HG03432 (cell line): ENCODE results near the gene GH1.
"Not testable (repeated sequence)": the region's sequence is repeated elsewhere in the genome, so short reads cannot be mapped to it uniquely, and the experiment has no call there.

Experiments used
- ATAC-seq: cut with Tn5 transposase; IDR thresholded peaks from one replicate; pipeline ENCODE4 v1.9.1; 2021; ENCODE audit warnings: mild to moderate bottlenecking, moderate library complexity; ENCODE audit not compliant: unreplicated experiment

Gene GH1

DNA sequence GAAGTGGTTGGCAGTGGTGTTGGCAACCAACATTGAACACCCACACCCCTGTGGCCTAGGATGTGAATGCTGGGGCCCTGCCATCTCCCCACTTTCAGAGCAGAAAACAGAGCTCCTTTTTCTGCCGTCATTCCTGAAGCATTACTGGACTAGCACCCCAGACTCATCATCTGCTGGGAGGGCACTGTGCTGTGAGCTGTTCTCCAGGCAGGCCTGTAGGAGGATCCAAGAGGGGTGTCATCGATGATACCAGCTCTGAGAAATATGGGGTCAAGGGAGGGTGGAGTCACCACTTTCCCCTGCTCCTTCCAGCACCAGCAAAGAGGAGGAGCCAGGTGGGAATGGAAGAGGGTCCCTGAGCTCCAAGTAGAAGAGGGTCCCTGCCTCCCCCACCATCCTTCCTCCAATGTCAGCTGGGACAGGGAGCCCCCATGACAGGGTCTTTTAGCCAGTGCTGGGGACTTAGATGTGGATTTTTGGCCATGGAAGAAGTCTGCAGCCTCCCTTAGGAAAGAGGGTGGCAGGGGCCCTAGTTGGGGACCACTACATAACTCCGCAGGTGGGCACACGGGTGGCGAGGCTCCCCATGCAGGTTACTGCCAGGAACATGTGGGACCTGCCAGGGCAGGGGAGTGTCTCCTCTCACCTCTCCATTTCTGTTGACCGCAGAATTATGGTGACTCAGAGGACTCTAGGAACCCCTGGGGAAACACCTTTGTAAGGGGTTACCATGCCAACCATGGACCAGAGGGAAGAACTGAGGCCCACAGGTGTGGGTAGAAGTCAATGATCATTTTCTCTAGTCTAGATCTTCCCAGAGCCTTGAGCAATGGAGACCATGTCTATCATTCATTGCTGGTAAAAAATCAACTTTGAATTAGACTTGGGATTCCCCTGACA is 19.5 kb downstream of the GH1 start:
- ATAC-seq: not testable (repeated sequence)

GRCh38 chr17:63896524-63897354 is 21.9 kb downstream of the GH1 start, which contains the start of gene CSH1:
CSH1 (minus strand) TSS chr17:63896574; CDS start chr17:63896511, 63 bp downstream.
- ATAC-seq: not testable (repeated sequence)

- not testable (repeated sequence) for ATAC-seq
Measured at GRCh38 chr17:63894821-63895220, 23.8 kb downstream of the GH1 start.

- ATAC-seq: not testable (repeated sequence)
Measured at GRCh38 chr17:63894021-63894420, 24.6 kb downstream of the GH1 start.

- not testable (repeated sequence) for ATAC-seq
Measured at GRCh38 chr17:63892316-63893037, 26.2 kb downstream of the GH1 start.

DNA sequence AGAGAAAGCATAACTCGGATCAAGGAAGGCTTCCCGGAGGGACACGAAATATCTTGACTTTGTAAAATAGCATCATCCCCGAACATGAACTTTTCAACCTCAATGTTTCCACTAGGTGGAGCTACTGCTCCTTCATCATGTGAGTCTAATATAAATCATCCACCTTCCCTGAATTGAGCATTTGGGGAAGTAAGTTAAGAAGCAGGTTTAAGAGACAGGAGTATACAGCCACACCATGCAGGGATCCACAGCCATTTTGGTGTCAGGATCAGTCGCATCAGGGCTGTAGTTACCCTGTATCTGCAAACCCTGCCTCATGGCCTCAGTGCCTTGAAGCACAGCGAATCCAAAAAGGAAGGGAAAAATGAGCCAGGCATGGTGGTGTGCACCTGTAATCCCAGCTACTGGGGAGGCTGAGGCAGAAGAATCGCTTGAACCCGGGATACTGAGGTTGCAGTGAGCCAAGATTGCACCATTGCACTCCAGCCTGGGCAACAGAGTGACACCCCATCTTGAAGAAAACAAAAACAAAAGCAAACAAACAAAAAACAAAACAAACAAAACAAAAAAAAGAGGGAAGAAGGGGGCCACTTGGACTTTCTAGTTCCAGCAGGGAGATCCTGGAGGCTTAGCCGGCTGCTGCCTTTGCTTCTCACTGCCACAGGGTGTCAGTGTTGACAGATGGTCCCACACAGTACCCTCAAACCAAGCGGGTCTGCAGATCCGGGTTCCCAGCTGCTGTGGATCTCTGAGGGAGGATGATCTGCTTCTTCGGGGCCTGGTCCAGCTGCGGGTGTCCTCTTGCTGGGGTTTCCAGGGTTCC is 29.4 kb downstream of the GH1 start:
- not testable (repeated sequence) for ATAC-seq

- not testable (repeated sequence) for ATAC-seq
Measured at GRCh38 chr17:63885119-63885518, 33.5 kb downstream of the GH1 start.

- not testable (repeated sequence) for ATAC-seq
Measured at GRCh38 chr17:63882626-63883126, 36.0 kb downstream of the GH1 start.

GRCh38 chr17:63881935-63882601 is 36.6 kb downstream of the GH1 start, which contains the start of gene GH2:
GH2 (minus strand) TSS chr17:63881944; CDS start chr17:63881801, 143 bp downstream.
- no peak for ATAC-seq

GRCh38 chr17:63881337-63881736 is 37.3 kb downstream of the GH1 start:
- ATAC-seq: not testable (repeated sequence)

- ATAC-seq: no peak
Measured at GRCh38 chr17:63880706-63881105, 37.9 kb downstream of the GH1 start.

DNA sequence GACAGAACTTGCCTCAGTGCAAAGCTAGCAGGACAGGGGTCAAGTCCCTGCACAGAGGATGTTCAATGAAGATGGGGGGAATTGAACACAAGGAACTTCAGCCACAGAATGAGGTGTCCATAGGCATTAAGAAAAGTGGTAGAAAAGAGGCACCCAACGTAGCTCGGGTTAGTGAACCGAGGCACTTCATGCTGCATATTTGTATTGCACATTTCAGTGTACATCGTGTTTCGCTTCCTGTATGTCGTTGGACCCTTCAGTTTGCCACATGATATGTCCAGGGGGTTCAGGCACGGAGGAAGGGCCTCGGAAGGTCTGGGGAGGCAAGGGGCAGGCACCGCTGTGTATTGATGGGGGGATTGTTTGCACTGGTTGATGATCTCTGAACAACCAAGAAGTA is 40.2 kb downstream of the GH1 start:
- ATAC-seq: not testable (repeated sequence)

DNA sequence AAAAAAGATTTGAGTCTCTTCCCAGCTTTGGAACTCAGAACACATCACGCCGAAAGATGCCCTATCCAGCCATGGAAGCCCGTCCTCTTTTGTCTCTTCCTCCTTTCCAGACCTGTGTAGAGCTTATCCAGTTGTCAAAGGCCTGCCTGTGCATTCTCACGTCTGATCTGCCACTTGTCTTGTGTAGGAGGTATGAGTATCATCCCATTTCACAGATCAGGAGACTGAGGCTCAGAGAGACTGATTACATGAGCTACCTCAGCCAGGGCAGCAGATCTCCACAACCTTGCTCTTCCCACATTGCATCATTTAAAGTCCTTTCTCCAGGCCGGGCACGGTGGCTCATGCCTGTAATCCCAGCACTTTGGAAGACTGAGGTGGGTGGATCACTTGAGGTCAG is 43.9 kb downstream of the GH1 start:
- not testable (repeated sequence) for ATAC-seq

GRCh38 chr17:63874061-63874626 is 44.5 kb downstream of the GH1 start:
- not testable (repeated sequence) for ATAC-seq

DNA sequence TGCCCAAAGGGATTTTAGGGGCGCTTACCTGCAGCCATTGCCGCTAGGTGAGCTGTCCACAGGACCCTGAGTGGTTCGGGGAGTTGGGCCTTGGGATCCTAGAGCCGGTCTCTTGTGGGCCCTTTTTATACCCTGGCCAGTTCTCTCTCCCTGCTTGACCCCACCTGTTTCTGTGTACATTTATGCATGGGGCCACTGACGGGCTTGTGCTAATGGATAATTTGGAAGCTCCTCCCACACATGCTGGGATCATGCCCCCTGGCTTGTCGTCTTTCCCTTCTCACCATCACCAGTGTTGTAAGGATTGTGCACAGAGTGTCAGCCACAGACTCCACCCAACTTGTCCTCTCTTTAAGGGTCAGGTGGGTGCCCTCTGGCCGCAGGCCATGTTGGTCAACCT is 45.1 kb downstream of the GH1 start, which contains the start of gene CSH2:
CSH2 (minus strand) TSS at position 101 of the 400 bp plus-strand sequence; CDS start at position 38, 63 bp downstream.
- ATAC-seq: not testable (repeated sequence)

GRCh38 chr17:63871646-63872365 is 46.8 kb downstream of the GH1 start:
- ATAC-seq: not testable (repeated sequence)

DNA sequence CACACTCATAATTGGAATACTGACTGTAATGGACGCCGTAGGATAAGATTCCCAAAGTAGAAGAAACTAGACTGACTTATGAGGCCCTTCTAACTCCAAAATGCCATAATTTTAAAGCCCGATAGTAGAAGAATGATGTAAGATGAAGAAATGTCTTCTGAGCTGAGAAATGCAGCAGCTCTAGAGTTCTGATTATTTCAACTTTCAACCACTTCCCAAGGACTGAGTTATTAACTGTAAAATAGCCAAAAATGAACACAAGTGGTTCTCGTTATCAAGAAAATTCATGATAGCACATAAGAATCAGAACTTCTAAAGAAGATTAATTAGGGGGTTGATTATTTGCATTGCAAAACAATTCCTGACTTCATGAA is 48.4 kb downstream of the GH1 start:
- not testable (repeated sequence) for ATAC-seq
